Activated CD8-positive, alpha-beta T cell treated with anti-CD3 and anti-CD28 coated beads, Interleukin-2, amount 10 ng/mL, durations not matched to agents 7 days and 5 days (primary cell): Measurements from ENCODE around the gene YWHAQ. TPM values are rescaled to one million over a fixed set of nuclear protein-coding genes. Genes with fewer than 3 reads are reported as not detected.
"Not testable (repeated sequence)": the region's sequence is repeated elsewhere in the genome, so short reads cannot be mapped to it uniquely, and the experiment has no call there.

ENCODE experiments used
- ATAC-seq: fragments of 150-1000 bp; cut with Tn5 transposase; one replicate; pipeline ENCODE4 v1.10.0; 2021; ENCODE audit warnings: moderate library complexity
- CTCF ChIA-PET: fragments of 350-600 bp; sonication (Branson Sonifier 250); formaldehyde crosslinking; loops from one replicate; lab custom pipeline; 2021; ENCODE audit warnings: antibody characterized with exemption; lab: Charles Lee
- POLR2A ChIA-PET: fragments of 350-600 bp; sonication (Branson Sonifier 250); formaldehyde crosslinking; loops from one replicate; lab custom pipeline; 2021; ENCODE audit warnings: antibody characterized with exemption; lab: Charles Lee
- DNase-seq: peaks from one replicate; pipeline ENCODE4 v3.0.0-alpha.2; 2020
- H3K27ac Mint-ChIP-seq: one replicate; pipeline ENCODE4 v1.8.0; 2021; ENCODE audit warnings: mild to moderate bottlenecking, mixed read lengths
- H3K27me3 Mint-ChIP-seq: one replicate; pipeline ENCODE4 v1.8.0; 2021; ENCODE audit warnings: low read depth, mixed read lengths
- H3K36me3 Mint-ChIP-seq: one replicate; pipeline ENCODE4 v1.8.0; 2021; ENCODE audit warnings: low read depth, mixed read lengths
- H3K4me1 Mint-ChIP-seq: one replicate; pipeline ENCODE4 v1.8.0; 2021; ENCODE audit warnings: low read depth, mixed read lengths
- H3K4me3 Mint-ChIP-seq: one replicate; pipeline ENCODE4 v1.8.0; 2021; ENCODE audit warnings: mild to moderate bottlenecking, mixed read lengths
- H3K9me3 Mint-ChIP-seq: one replicate; pipeline ENCODE4 v1.8.0; 2022; ENCODE audit warnings: mixed read lengths; ENCODE audit not compliant: insufficient read depth
- total RNA-seq, 2 experiments: library from RNA; stranded (reverse); gene quantifications; one replicate each; pipeline ENCODE4 v1.2.3, GENCODE V29; 2021

The YWHAQ gene
- total RNA-seq, 2 experiments from 2014 or later, result 292 to 315 TPM

- H3K9me3 Mint-ChIP-seq, result no peaks in the 10 kb centered on the region
- no peak overlapping the region for H3K27ac Mint-ChIP-seq
- H3K4me1 Mint-ChIP-seq, result peaks cover 36% of the 10 kb centered on the region
- no peaks in the 10 kb centered on the region for H3K27me3 Mint-ChIP-seq
- DNase-seq, result no peak
- ChIA-PET POLR2A (interaction anchor here (1.2 kb wide), 1 partner anchor 38 kb away, joined by 4 read pairs; the partner anchor contains the start of gene YWHAQ), CTCF (no interaction called here)
- H3K4me3 Mint-ChIP-seq, result no peak overlapping the region
- ATAC-seq, result no peak
- H3K36me3 Mint-ChIP-seq, result peaks cover 38% of the 10 kb centered on the region
Measured at GRCh38 chr2:9592699-9593098, 38.1 kb downstream of the YWHAQ start.

- Mint-ChIP-seq H3K9me3 (no peaks in the 10 kb centered on the region), H3K36me3 (peaks cover 49% of the 10 kb centered on the region), H3K4me3 (no peak overlapping the region), H3K4me1 (peaks cover 20% of the 10 kb centered on the region), H3K27me3 (no peaks in the 10 kb centered on the region), H3K27ac (no peak overlapping the region)
- POLR2A ChIA-PET, result interaction anchor here (2.4 kb wide), 1 partner anchor 34 kb away, joined by 6 read pairs; the partner anchor contains the start of gene ADAM17
- no peak for ATAC-seq
- DNase-seq, result no peak
- CTCF ChIA-PET, result no interaction called here
Measured at GRCh38 chr2:9590641-9591040, 40.2 kb downstream of the YWHAQ start.

- H3K4me1 Mint-ChIP-seq, result no peaks in the 10 kb centered on the region
- H3K27ac Mint-ChIP-seq, result no peak overlapping the region
- no peaks in the 10 kb centered on the region for H3K27me3 Mint-ChIP-seq
- no peak for ATAC-seq
- POLR2A ChIA-PET, result interaction anchor here (1.8 kb wide), 1 partner anchor 31 kb away, joined by 5 read pairs; the partner anchor contains the start of gene ADAM17
- peaks cover 59% of the 10 kb centered on the region for H3K36me3 Mint-ChIP-seq
- H3K9me3 Mint-ChIP-seq, result no peaks in the 10 kb centered on the region
- H3K4me3 Mint-ChIP-seq, result no peak overlapping the region
- no peak for DNase-seq
- CTCF ChIA-PET, result interaction anchor here (0.7 to 1.2 kb wide), 3 partner anchors 9 to 170 kb away, joined by 3 to 4 read pairs (median 3); partner anchors contain the start of gene ADAM17
Measured at GRCh38 chr2:9586465-9586864, 44.3 kb downstream of the YWHAQ start.

- Mint-ChIP-seq H3K4me1 (no peaks in the 10 kb centered on the region), H3K27me3 (no peaks in the 10 kb centered on the region), H3K27ac (no peak overlapping the region), H3K4me3 (no peak overlapping the region), H3K9me3 (no peaks in the 10 kb centered on the region), H3K36me3 (peaks cover 54% of the 10 kb centered on the region)
- POLR2A ChIA-PET, result interaction anchor here (0.5 kb wide), 1 partner anchor 759 kb away, joined by 3 read pairs; no protein-coding TSS in a partner anchor
- no peak for DNase-seq
- CTCF ChIA-PET, result no interaction called here
- no peak for ATAC-seq
Measured at GRCh38 chr2:9585486-9585885, 45.3 kb downstream of the YWHAQ start.

GRCh38 chr2:9584902-9585301 is 45.9 kb downstream of the YWHAQ start:
- H3K4me3 Mint-ChIP-seq, DNase-seq, CTCF ChIA-PET, H3K4me1 Mint-ChIP-seq, H3K27me3 Mint-ChIP-seq, H3K27ac Mint-ChIP-seq, H3K9me3 Mint-ChIP-seq, ATAC-seq: not testable (repeated sequence)
- POLR2A ChIA-PET, result interaction anchor here (0.5 kb wide), 1 partner anchor 760 kb away, joined by 3 read pairs; no protein-coding TSS in a partner anchor
- H3K36me3 Mint-ChIP-seq, result peaks cover 52% of the 10 kb centered on the region

- Mint-ChIP-seq H3K4me1 (no peaks in the 10 kb centered on the region), H3K27me3 (no peaks in the 10 kb centered on the region), H3K4me3 (no peak overlapping the region), H3K36me3 (peaks cover 42% of the 10 kb centered on the region), H3K27ac (no peak overlapping the region), H3K9me3 (no peaks in the 10 kb centered on the region)
- DNase-seq, result no peak
- ChIA-PET POLR2A (no interaction called here), CTCF (interaction anchor here (1.5 kb wide), 1 partner anchor 13 kb away, joined by 5 read pairs; no protein-coding TSS in a partner anchor)
- ATAC-seq, result no peak
Measured at GRCh38 chr2:9582624-9583023, 48.2 kb downstream of the YWHAQ start.

GRCh38 chr2:9578467-9579235 is 52.1 kb downstream of the YWHAQ start:
- no peak for ATAC-seq
- Mint-ChIP-seq H3K4me1 (no peaks in the 10 kb centered on the region), H3K27ac (no peak overlapping the region), H3K27me3 (no peaks in the 10 kb centered on the region), H3K9me3 (no peaks in the 10 kb centered on the region), H3K4me3 (no peak overlapping the region), H3K36me3 (peaks cover 12% of the 10 kb centered on the region)
- CTCF ChIA-PET, result no interaction called here
- no peak for DNase-seq
- POLR2A ChIA-PET, result interaction anchor here (1.2 kb wide), 1 partner anchor 23 kb away, joined by 4 read pairs; the partner anchor contains the start of gene ADAM17

- no peaks in the 10 kb centered on the region for H3K27me3 Mint-ChIP-seq
- ChIA-PET CTCF (interaction anchor here (1.4 kb wide), 1 partner anchor 101 kb away, joined by 3 read pairs; no protein-coding TSS in a partner anchor), POLR2A (no interaction called here)
- no peaks in the 10 kb centered on the region for H3K36me3 Mint-ChIP-seq
- no peak for DNase-seq
- H3K27ac Mint-ChIP-seq, result no peak overlapping the region
- H3K9me3 Mint-ChIP-seq, result no peaks in the 10 kb centered on the region
- no peak overlapping the region for H3K4me3 Mint-ChIP-seq
- ATAC-seq, result no peak
- H3K4me1 Mint-ChIP-seq, result peaks cover 4% of the 10 kb centered on the region
Measured at GRCh38 chr2:9574331-9574730, 56.5 kb downstream of the YWHAQ start.

GRCh38 chr2:9573840-9574239 is 57.0 kb downstream of the YWHAQ start:
- H3K4me1 Mint-ChIP-seq, result peaks cover 4% of the 10 kb centered on the region
- H3K27ac Mint-ChIP-seq, result no peak overlapping the region
- ATAC-seq (peak; percentile 40), DNase-seq (no peak)
- no peaks in the 10 kb centered on the region for H3K36me3 Mint-ChIP-seq
- no peaks in the 10 kb centered on the region for H3K9me3 Mint-ChIP-seq
- H3K27me3 Mint-ChIP-seq, result no peaks in the 10 kb centered on the region
- H3K4me3 Mint-ChIP-seq, result no peak overlapping the region
- ChIA-PET CTCF (interaction anchor here (1.2 to 1.7 kb wide), 3 partner anchors 9 to 100 kb away, joined by 3 read pairs; partner anchors contain the start of gene ADAM17), POLR2A (no interaction called here)

GRCh38 chr2:9573013-9573720 is 57.6 kb downstream of the YWHAQ start:
- ATAC-seq (no peak), DNase-seq (no peak)
- no peaks in the 10 kb centered on the region for H3K36me3 Mint-ChIP-seq
- no peak overlapping the region for H3K4me3 Mint-ChIP-seq
- POLR2A ChIA-PET, result no interaction called here
- H3K27me3 Mint-ChIP-seq, result no peaks in the 10 kb centered on the region
- H3K27ac Mint-ChIP-seq, result no peak overlapping the region
- peaks cover 4% of the 10 kb centered on the region for H3K4me1 Mint-ChIP-seq
- CTCF ChIA-PET, result interaction anchor here (1.2 to 1.7 kb wide), 3 partner anchors 9 to 99 kb away, joined by 3 read pairs; partner anchors contain the start of gene ADAM17
- H3K9me3 Mint-ChIP-seq, result no peaks in the 10 kb centered on the region

- no peaks in the 10 kb centered on the region for H3K9me3 Mint-ChIP-seq
- CTCF ChIA-PET, result interaction anchor here (1.0 to 2.1 kb wide), 2 partner anchors 11 to 15 kb away, joined by 4 to 5 read pairs; partner anchors contain the start of gene ADAM17
- H3K27me3 Mint-ChIP-seq, result no peaks in the 10 kb centered on the region
- DNase-seq (no peak), ATAC-seq (no peak)
- no peaks in the 10 kb centered on the region for H3K36me3 Mint-ChIP-seq
- peaks cover 4% of the 10 kb centered on the region for H3K4me1 Mint-ChIP-seq
- H3K27ac Mint-ChIP-seq, result no peak overlapping the region
- POLR2A ChIA-PET, result interaction anchor here (1.2 kb wide), 1 partner anchor 15 kb away, joined by 5 read pairs; the partner anchor contains the start of gene ADAM17
- no peak overlapping the region for H3K4me3 Mint-ChIP-seq
Measured at GRCh38 chr2:9570182-9571060, 60.4 kb downstream of the YWHAQ start.
